GM18907 (cell line): Measurements from ENCODE around the gene VMP1.
A peak's percentile ranks its signal among the peaks of the same experiment; 100 is the strongest.

Experiments
- ATAC-seq: cut with Tn5 transposase; IDR thresholded peaks from one replicate; pipeline ENCODE4 v1.9.1; 2021; ENCODE audit warnings: mild to moderate bottlenecking, moderate library complexity; ENCODE audit not compliant: unreplicated experiment

Gene VMP1

DNA sequence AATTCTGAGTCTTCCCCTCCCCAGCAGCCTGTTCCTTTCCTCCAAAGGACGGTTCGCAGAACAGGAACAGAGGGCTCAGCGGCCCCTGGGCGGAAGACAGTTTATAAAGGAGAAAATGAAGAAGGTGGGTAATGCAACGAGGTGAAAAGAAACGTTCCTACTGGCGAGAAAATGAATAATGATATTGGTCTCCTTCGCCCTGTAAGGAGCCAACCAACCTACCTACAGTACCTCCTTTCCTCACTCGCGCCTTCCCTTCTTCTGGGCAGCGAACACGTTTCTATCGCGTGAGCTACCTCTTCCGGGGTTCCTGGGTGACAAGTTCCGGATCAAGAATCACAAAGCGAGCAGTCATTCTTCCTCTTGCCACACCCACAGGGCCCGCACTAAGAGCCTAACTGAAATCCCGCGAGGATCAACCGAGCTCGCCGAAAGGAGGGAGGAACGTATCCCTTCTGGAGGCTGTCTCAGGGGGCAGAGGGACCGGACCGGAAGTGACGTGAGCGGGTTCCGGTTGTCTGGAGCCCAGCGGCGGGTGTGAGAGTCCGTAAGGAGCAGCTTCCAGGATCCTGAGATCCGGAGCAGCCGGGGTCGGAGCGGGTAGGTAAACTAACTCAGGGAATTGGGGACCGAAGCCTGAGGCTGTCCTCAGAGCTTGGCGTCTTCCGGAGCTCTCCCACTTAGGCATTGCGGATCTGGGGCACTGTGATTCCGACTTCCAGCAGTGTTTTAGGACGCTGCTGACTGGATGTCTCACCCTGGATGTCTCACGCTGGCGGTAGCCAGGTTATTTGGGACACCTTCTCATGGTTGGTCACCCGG is at the start of gene VMP1, which contains the start of gene PTRH2:
TSS of gene VMP1 (plus strand) at position 506 of the 822 bp plus-strand sequence. CDS start 23,793 bp downstream, outside the sequence.
TSS of gene PTRH2 (minus strand) at position 282 of the 822 bp plus-strand sequence. CDS start 9,452 bp downstream, outside the sequence.
- peak; percentile 95 for ATAC-seq

- ATAC-seq: no peak
These were observed 41.2 kb upstream of the VMP1 start for GRCh38 chr17:59666235-59666634.

DNA sequence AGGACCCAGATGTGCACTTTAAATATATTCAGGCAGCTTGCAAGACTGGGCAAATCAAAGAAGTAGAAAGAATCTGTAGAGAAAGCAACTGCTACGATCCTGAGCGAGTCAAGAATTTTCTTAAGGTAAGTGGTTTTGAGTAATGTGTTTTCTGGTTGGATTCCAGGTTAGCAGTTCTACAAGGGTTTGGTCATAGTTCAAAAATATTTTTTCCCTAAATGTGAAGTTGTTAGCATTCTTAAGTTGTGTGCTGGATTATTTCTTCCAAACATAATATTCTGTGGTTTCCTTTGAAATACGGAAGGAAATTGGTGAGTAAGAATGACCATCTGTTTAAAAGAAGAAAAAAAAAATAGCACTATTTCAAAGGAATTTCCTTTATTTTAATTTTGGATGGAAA is 38.6 kb upstream of the VMP1 start:
- ATAC-seq: no peak

DNA sequence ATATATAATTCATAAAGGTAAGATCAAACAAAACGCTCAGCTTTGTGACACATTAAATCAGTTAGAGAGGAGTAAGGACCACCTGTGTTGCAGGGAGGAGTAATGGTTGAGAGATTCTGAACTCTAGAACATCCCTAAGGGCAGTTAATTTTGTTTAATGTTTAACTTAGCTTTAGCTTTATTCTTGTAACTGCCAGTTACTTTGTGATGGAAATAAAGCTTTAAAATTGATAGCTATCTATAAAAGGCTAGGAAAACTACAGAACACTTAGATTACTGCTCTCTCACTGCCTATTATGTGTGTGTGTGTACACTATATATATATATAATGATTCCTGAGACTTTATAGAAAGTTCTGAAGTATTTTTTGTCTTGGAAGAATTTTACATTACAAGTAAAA is 38.0 kb upstream of the VMP1 start:
- ATAC-seq: peak; percentile 61

DNA sequence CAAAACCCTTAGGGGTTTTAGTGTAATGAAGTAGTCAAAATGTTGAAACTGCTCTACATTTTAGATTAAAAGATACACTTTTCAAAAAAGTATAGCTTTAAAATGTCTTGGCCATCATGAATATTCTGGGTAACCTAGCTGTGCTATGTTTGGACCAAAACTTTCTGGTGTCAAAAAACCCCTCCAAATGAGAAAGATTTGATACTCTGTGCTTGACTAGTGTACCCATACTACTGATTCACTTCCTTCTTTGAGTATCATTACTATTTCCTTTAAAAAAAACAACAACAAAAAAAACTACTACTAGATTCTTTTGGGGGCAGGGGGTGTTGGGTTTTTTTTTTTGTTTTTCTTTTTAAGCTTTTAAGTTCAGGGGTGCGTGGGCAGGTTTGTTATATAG is 37.5 kb upstream of the VMP1 start:
- ATAC-seq: no peak

DNA sequence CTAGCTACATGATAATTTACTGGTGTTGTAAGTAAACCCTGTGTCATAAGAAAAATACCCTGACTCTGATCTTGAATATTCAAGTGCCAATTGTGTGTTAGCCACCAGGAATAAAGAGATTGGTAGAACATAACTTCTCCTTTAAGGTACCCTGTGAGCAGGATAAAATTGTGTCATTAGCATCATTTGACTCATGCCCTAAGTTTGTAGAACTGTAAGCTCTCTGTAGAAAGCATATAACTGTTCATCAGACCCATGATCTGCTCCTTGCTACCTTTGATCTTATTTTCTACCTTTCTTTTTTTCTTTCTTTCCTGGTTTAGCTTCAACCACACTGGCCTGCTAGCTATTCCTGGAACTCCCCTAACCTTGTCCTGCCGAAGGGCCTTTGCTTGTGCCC is 36.1 kb upstream of the VMP1 start:
- no peak for ATAC-seq

DNA sequence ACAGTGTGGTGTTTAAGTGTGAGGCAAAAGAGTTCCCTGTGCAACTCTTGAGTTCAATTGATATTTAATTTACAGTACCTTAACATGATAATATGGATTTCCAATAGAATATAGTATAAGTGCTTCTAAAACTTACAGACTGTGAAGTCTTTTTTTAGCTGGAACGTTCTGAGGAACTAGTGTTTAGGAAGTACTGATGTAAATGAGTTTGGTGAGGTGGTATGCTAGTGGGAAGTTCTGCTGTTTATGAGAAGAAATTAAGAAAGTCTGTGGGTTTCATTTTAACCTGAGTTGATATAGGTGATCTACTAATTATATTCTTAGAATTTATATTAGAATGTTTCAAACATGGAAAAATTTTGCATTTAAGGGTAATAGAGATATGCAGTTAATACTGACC is 32.2 kb upstream of the VMP1 start:
- ATAC-seq: no peak

DNA sequence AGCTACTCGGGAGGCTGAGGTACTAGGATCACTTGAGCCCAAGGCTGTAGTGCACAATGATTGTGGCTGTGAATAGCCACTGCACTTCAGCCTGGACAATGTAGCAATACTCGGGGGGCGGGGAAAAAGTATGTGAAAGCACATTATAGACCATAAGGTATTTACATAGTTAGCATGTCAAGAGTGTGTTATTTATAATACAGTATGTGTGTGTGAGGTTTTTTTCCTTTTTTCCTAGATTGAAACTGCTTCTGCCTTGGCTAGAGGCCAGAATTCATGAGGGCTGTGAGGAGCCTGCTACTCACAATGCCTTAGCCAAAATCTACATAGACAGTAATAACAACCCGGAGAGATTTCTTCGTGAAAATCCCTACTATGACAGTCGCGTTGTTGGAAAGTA is 30.7 kb upstream of the VMP1 start:
- no peak for ATAC-seq

GRCh38 chr17:59678918-59679317 is 28.5 kb upstream of the VMP1 start:
- ATAC-seq: no peak

DNA sequence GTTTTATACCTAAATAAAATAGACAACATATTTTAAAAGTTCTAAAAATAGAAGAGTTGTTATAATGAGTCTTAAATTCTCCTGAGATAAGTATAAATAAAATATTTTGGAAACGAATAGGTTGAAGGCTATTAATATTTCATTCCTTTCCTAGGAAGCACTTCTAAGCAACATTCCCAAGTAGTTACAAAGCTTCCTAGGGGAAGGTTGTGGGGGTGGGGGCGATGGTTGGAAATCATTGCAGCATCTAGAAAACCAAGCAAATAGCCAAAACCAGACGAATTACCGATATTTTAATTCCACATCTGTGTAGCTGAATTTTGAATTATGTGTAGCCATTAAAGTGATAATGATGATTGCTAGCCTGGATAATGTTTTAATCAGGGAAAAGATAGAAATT is 27.1 kb upstream of the VMP1 start:
- no peak for ATAC-seq

- no peak for ATAC-seq
These were observed 24.2 kb upstream of the VMP1 start for GRCh38 chr17:59683283-59683682.

DNA sequence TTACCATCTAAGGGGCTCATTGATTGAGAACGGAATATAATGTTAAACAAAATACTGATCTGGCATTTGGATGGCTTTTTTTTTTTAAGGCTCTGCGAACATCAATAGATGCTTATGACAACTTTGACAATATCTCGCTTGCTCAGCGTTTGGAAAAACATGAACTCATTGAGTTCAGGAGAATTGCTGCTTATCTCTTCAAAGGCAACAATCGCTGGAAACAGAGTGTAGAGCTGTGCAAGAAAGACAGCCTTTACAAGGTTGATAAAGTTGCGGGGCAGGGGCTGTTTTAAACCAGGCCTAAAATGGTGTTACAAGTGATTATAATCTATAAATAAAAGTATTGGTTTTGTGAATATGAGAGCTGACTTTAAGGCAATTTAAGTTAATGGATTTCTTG is 22.5 kb upstream of the VMP1 start:
- no peak for ATAC-seq

DNA sequence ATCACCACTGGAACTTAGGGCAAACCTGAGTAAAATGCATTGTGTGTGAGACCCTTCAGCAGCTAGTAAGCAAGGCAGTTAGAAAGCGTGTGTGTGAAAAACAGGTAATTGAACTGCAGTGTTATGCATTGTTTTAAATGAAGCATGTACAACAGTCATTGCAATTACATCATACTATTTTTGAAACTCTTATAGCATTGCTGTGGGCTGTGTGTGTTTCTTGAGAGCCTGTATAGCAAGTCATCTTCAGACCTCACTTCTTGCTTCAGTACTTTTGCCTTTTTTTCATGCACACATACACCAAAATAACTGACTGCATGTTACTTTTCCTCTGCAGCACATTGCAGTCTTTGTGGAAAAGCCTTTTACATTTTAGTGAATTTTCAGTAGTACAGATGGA is 19.4 kb upstream of the VMP1 start:
- ATAC-seq: no peak

GRCh38 chr17:59688496-59688895 is 19.0 kb upstream of the VMP1 start:
- no peak for ATAC-seq

DNA sequence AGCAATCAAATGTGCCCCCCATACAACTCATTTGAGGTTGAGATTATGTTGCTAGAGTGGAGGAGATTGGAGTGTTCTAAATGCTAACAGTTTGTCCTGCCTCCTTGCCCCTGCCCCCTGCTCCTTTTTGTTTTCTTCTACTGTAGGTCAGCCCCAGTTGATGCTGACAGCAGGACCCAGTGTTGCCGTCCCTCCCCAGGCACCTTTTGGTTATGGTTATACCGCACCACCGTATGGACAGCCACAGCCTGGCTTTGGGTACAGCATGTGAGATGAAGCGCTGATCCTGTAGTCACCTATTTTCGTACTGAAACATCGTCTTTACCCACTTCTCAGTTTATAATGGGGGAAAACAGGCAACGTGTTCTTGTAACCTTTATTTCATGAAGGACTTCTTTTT is 13.9 kb upstream of the VMP1 start:
- no peak for ATAC-seq

- ATAC-seq: no peak
These were observed 13.1 kb upstream of the VMP1 start for GRCh38 chr17:59694344-59694743.

DNA sequence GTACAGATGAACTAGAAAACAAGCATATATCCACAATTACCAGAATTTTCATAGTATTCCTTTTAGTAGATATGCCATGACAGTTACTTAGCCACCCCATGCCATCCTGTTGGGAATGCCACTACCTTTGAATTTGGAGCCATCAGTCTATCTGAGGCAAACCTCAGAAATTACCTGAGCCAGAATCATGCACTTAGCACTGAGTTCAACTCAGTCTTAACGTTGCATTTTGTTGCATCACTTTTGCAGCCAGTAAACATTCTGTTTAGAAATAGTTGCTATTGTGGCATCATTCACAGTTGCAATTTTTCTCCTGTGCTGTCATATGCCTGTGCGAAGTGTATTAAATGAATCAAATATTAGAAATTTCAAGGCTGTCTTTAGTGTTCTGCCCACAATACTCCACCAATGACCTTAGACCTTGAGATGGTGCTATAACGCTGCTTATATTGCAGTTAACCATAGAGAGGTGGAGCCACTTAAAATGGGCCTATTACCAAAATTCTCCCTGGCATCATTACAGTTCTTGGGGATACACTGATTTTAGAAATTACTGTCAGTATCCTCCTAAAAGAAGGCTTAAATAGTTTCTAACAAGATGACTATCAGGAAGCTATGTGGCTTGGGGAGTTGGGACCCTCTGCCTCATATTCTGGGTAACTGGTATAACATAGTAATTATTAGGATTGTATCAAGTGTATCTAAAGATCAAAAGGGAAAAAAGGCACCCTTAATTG is 11.3 kb upstream of the VMP1 start:
- ATAC-seq: no peak

DNA sequence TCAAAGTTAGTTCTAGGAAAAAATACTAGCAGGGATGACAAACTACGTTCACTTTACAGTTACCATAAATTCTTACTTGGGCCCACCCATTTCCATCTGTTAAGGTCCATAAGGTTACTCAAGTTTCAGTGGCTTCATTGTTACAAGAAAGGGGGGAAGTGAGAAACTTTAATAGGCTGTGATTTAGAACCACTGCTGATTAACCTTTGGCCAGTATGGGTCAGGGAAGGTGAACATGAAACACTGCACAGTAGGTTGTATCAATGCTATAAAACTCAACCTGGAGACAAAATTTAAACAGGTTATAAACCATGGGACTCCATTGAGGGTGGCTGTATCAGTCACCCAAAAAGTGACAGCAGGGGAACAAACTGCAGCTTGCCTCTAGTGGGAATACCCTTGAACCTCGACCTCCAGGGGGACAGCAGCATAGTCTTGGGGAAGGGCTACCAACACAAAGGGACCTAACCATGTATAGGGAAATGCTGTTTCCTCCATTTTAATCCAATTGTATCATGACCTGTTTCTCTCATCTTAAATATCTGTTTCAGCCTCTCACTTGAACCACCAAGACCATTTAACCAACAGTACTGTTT is 10.7 kb upstream of the VMP1 start:
- ATAC-seq: no peak

GRCh38 chr17:59698143-59698542 is 9.3 kb upstream of the VMP1 start:
- no peak for ATAC-seq

- no peak for ATAC-seq
These were observed 8.2 kb upstream of the VMP1 start for GRCh38 chr17:59699218-59699617.

GRCh38 chr17:59699786-59700185 is 7.7 kb upstream of the VMP1 start:
- ATAC-seq: no peak

- no peak for ATAC-seq
These were observed 5.2 kb upstream of the VMP1 start for GRCh38 chr17:59702304-59702703.
